ENCODE results near the gene ITSN1.

ITSN1 gene

GRCh38 chr21:33817138-33817537 lies 174.8 kb downstream of the ITSN1 start:
- DNase-seq: no peak

- DNase-seq: peak; percentile 91
Measured at GRCh38 chr21:33817663-33818451, 175.6 kb downstream of the ITSN1 start.

GRCh38 chr21:33820230-33820770 lies 178.0 kb downstream of the ITSN1 start:
- no peak for DNase-seq

DNA sequence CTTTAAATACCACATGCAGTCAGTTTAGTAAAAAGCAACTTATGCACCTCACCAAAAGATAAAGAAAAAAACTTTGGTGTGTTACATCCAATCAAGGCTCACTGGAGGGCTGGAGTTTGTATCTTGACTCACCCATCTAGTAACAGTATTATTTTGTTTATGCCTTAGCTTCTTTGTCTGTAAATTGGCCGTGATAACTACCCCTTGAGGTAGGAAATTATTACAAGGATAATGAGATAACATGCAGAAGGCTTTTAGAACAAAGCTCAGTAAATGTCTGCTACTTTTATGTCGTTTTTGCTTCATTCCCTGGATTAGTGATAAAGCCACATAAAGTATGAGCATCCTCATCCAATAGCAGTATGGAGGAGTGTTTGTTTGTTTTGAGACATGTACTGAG lies 178.5 kb downstream of the ITSN1 start:
- DNase-seq: peak; percentile 43

DNA sequence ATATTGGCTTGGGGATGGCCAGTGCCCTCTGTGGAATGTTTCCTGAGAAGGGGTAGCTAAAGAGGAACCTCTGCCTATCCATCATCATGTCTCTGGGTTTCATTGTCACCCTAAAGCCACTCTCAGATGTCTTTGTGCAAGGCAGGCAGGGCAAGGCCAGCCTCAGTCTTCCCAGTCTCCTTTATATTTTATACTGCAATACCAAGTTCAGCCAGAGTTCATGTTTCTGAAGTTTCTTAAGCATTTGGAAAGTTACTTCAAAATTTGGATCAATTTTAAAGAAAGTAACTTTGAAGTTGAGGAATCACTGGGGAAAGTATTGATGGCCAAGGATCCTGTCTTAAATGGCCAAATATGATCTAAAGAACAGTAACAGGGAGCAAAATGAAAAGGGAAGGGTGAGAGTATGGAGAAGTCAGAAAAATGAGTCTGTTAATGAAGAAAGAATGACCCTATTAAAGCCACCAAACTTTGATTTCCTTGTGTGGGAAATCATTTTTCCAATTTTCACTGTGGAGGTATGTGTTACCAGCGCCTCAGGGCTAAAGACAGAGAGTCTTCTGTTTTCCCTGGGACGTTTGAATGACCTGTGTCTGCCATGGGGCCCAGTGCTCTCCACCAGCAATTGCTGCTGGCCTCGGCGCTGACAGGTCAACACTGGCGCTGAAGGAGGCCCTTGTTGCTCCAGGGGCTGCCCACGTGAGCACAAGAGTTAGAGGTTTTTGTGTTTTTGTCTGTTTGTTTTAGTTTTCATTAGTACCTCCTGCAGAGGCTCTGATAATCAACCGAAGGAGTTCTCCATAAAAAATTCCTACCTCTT lies 179.4 kb downstream of the ITSN1 start:
- no peak for DNase-seq

GRCh38 chr21:33824156-33824941 lies 182.0 kb downstream of the ITSN1 start:
- DNase-seq: no peak

DNA sequence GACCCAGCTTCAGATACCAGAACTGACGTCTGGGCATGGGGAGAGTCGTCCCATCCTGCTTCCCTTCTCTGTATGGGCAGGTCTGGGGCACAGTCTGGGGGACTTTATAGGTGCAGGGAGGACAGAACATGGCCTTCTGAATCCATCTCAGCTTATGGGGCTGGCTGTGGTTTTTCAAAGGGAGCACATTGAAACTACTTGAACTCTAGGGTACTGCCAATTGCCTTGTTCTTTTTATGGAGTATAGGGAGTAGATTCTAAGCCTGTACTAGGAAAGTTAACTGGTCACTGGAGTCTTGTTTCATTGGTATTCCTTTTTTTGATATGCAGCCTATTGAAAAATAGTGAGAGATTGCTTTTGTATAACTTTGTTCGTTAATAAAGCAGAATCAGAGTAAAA lies 183.1 kb downstream of the ITSN1 start:
- DNase-seq: no peak

DNA sequence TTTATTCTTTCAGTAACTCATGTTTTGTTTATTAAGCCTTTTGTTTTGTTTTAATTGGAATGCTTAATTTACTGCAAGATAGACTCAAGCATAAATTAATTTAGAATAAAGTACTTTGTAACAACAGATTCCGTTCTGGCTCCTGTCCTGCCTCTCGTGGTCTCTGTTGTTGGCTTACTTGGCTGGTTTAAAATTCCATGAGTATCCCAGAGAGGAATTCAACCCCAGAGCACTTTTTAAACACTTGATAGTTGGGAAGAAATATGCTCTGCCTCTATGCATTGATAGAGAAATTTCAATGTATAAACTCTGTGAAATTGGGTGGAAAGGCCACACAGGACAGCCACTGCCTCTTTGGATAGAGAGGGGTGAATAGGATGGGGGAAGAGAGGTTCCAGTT lies 183.6 kb downstream of the ITSN1 start:
- no peak for DNase-seq

- no peak for DNase-seq
Measured at GRCh38 chr21:33828083-33828482, 185.8 kb downstream of the ITSN1 start.

GRCh38 chr21:33828577-33828976 lies 186.3 kb downstream of the ITSN1 start:
- DNase-seq: no peak

- no peak for DNase-seq
Measured at GRCh38 chr21:33829844-33830243, 187.5 kb downstream of the ITSN1 start.

GRCh38 chr21:33831962-33832659 lies 189.8 kb downstream of the ITSN1 start:
- DNase-seq: peak; percentile 57

DNA sequence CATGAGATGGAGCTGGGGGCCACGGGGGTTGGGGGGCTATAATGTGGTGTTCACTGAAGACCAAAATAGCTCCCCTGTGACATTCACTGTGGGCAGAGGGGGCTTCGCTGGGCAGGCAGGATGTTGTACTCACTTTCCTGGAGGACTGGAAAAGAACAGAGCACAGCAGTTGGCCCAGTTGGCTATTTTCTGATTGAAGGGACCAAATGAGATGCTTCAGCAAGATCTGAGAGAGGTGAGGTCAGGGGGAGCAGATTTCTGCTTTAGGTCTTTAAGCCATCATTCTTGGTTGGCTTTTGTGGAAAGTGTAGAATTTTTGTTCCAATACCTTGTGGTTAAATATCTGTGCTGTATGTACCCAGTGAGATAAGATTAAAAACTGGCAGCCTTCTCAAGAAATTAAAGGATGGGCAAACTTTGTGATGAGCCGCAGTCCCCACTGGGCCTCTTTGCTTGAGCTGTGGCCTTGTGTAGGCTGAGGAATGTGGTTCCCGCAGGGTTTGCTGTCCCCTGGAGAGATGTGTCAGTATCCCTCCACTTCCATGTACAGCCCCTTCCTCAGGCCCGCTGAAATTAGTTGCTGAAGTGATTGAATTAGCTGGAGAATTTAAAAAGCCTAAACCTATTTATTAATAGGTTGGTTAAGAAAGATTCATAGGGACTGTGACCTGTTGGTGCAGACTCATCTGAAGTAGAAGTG lies 192.7 kb downstream of the ITSN1 start:
- DNase-seq: no peak

- no peak for DNase-seq
Measured at GRCh38 chr21:33835920-33836319, 193.6 kb downstream of the ITSN1 start.

DNA sequence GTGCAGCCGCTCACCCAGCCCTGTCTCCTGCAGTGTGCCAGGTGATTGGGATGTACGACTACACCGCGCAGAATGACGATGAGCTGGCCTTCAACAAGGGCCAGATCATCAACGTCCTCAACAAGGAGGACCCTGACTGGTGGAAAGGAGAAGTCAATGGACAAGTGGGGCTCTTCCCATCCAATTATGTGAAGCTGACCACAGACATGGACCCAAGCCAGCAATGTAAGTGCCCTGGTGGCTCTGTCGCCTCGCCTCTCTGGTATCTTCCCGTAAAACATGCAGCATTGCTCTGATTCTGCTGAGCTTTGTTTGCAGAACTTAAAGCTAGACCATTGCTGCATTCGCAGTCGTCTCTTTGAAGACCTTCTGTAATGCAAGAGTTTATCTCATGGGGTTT lies 194.1 kb downstream of the ITSN1 start:
- DNase-seq: no peak

DNA sequence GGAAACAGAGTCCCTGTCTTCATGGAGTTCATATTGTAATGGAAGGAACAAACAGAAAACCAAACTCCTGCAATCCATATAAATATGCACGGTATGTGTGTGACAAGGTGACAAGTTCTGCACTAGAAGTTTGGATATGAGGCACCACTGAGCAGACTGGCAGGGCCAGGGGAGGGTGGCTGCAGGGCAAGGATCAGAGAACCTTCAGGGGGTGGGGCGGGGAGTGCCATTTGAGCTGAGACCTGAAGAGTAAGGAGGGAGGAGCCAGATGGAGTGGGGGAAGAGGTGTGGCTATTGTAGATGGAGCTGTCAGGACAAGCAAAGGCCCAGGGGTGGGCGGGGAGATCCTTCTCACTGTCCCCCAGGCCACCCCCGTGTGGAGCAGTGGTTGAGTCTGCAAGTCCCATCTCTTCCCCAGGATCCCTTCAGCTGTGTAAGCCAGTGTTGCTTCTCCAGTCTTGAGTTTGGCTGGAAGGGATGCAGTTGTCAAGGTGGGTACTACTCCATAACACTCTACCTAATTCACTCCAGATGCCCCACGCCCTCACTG lies 196.9 kb downstream of the ITSN1 start:
- DNase-seq: no peak

- DNase-seq: no peak
Measured at GRCh38 chr21:33839806-33840205, 197.5 kb downstream of the ITSN1 start.

DNA sequence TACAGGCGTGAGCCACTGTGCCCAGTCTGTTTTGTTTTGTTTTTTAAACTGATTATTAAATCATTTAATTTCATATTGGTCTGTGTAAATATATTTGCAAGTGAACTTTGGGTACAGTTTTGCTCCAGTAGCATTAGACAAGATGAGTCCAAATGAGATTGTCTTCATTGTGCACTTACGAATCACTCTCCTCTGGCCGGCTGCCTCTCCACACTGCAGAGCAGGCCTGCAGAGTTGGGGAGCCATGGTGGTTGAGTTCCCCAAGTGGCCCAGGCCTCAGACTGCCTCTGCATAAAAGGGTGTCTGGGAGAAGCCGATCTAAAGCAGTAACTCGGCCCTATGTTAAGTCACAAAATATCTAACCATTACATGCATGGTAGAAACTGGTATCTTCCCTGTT lies 198.5 kb downstream of the ITSN1 start:
- no peak for DNase-seq

DNA sequence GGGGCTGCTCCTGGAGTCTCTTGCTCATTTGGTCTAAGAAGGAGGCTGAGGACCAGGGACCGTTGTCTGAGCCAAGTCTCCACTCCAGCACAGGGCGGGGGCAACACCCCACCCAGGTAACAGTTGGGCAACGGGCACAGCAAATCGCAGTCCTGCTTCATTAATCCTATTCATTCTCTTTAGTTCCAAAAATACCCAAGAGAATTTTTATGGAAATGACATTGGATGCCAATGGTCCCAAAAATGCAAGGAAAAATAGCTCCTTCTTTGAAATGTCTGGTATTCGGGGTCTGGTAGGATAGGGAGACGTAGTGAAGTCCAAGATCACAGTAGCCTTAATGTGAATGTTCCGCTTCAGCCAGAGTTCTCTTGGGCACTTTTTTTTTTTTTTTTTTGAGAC lies 199.3 kb downstream of the ITSN1 start:
- DNase-seq: no peak

GRCh38 chr21:33843216-33843615 lies 200.9 kb downstream of the ITSN1 start:
- DNase-seq: no peak

- no peak for DNase-seq
Measured at GRCh38 chr21:33844104-33844889, 202.0 kb downstream of the ITSN1 start.
